Activated gamma-delta T cell treated with anti-CD3 and anti-CD28 coated beads, Interleukin-2, amount 50 U/mL, for 16 hours (primary cell): ENCODE measurements around the gene BEGAIN.

Source experiments
- DNase-seq: peaks from one replicate; pipeline ENCODE4 v3.0.0-alpha.2; 2020; ENCODE audit warnings: low read depth

Gene BEGAIN

GRCh38 chr14:100549834-100550625, 37.2 kb downstream of the BEGAIN start:
- no peak for DNase-seq

- no peak for DNase-seq
Observed at GRCh38 chr14:100548939-100549338, 38.3 kb downstream of the BEGAIN start.

GRCh38 chr14:100548295-100548655, 38.9 kb downstream of the BEGAIN start:
- no peak for DNase-seq

GRCh38 chr14:100547633-100548294, 39.5 kb downstream of the BEGAIN start:
- no peak for DNase-seq

- no peak for DNase-seq
Observed at GRCh38 chr14:100546051-100546443, 41.2 kb downstream of the BEGAIN start.

GRCh38 chr14:100545359-100545758, 41.9 kb downstream of the BEGAIN start:
- DNase-seq = no peak

GRCh38 chr14:100544506-100545141, 42.6 kb downstream of the BEGAIN start:
- no peak for DNase-seq

GRCh38 chr14:100543471-100544455, 43.5 kb downstream of the BEGAIN start:
- DNase-seq = no peak

- DNase-seq = no peak
Observed at GRCh38 chr14:100542619-100543205, 44.5 kb downstream of the BEGAIN start.

- no peak for DNase-seq
Observed at GRCh38 chr14:100541621-100542560, 45.3 kb downstream of the BEGAIN start.

- DNase-seq = no peak
Observed at GRCh38 chr14:100540926-100541620, 46.1 kb downstream of the BEGAIN start.

GRCh38 chr14:100540141-100540925, 46.9 kb downstream of the BEGAIN start:
- no peak for DNase-seq

GRCh38 chr14:100539766-100540140, 47.5 kb downstream of the BEGAIN start:
- no peak for DNase-seq

- no peak for DNase-seq
Observed at GRCh38 chr14:100539003-100539660, 48.1 kb downstream of the BEGAIN start.

- no peak for DNase-seq
Observed at GRCh38 chr14:100538351-100539002, 48.7 kb downstream of the BEGAIN start.

- no peak for DNase-seq
Observed at GRCh38 chr14:100537446-100538350, 49.5 kb downstream of the BEGAIN start.
